HG02678 (cell line): Measurements from ENCODE around the gene ZBTB11.
A peak's percentile ranks its signal among the peaks of the same experiment; 100 is the strongest.
"Not testable (repeated sequence)": the region's sequence is repeated elsewhere in the genome, so short reads cannot be mapped to it uniquely, and the experiment has no call there.

Source experiments
- ATAC-seq: cut with Tn5 transposase; IDR thresholded peaks from one replicate; pipeline ENCODE4 v1.9.1; 2021; ENCODE audit warnings: mild to moderate bottlenecking, moderate library complexity; ENCODE audit not compliant: unreplicated experiment

The ZBTB11 gene

GRCh38 chr3:101646726-101647125 lies 30.2 kb downstream of the ZBTB11 start:
- ATAC-seq, result no peak

GRCh38 chr3:101643861-101644613 lies 32.9 kb downstream of the ZBTB11 start:
- no peak for ATAC-seq

GRCh38 chr3:101643009-101643844 lies 33.7 kb downstream of the ZBTB11 start:
- no peak for ATAC-seq

- no peak for ATAC-seq
Observed at GRCh38 chr3:101642441-101642840, 34.5 kb downstream of the ZBTB11 start.

- ATAC-seq, result not testable (repeated sequence)
Observed at GRCh38 chr3:101641397-101642115, 35.4 kb downstream of the ZBTB11 start.

- no peak for ATAC-seq
Observed at GRCh38 chr3:101640256-101640655, 36.7 kb downstream of the ZBTB11 start.

GRCh38 chr3:101639280-101639963 lies 37.5 kb downstream of the ZBTB11 start:
- ATAC-seq, result no peak

- no peak for ATAC-seq
Observed at GRCh38 chr3:101638261-101638745, 38.6 kb downstream of the ZBTB11 start.

GRCh38 chr3:101637451-101637850 lies 39.5 kb downstream of the ZBTB11 start:
- ATAC-seq, result no peak

GRCh38 chr3:101635954-101636798 lies 40.8 kb downstream of the ZBTB11 start:
- peak; percentile 88 for ATAC-seq

GRCh38 chr3:101635345-101635744 lies 41.6 kb downstream of the ZBTB11 start:
- no peak for ATAC-seq

- no peak for ATAC-seq
Observed at GRCh38 chr3:101634591-101635196, 42.2 kb downstream of the ZBTB11 start.

- ATAC-seq, result no peak
Observed at GRCh38 chr3:101633186-101633585, 43.7 kb downstream of the ZBTB11 start.

- ATAC-seq, result no peak
Observed at GRCh38 chr3:101632586-101632985, 44.3 kb downstream of the ZBTB11 start.

GRCh38 chr3:101631959-101632358 lies 45.0 kb downstream of the ZBTB11 start:
- ATAC-seq, result not testable (repeated sequence)

- no peak for ATAC-seq
Observed at GRCh38 chr3:101631098-101631796, 45.7 kb downstream of the ZBTB11 start.

GRCh38 chr3:101629219-101629618 lies 47.7 kb downstream of the ZBTB11 start:
- ATAC-seq, result no peak

GRCh38 chr3:101625879-101626278 lies 51.1 kb downstream of the ZBTB11 start:
- no peak for ATAC-seq

- no peak for ATAC-seq
Observed at GRCh38 chr3:101624857-101625256, 52.1 kb downstream of the ZBTB11 start.
